Activated naive CD8-positive, alpha-beta T cell treated with anti-CD3 and anti-CD28 coated beads, Interleukin-2, amount 50 U/mL, for 16 hours (primary cell): ENCODE measurements around the gene GAREM2.
"Not testable (repeated sequence)": the region's sequence is repeated elsewhere in the genome, so short reads cannot be mapped to it uniquely, and the experiment has no call there.

ENCODE experiments used
- DNase-seq: peaks from one replicate; pipeline ENCODE4 v3.0.0-alpha.2; 2020; ENCODE audit warnings: low read depth, low spot score

The GAREM2 gene

GRCh38 chr2:26172871-26173775, at the start of gene GAREM2:
TSS of gene GAREM2 (plus strand) at chr2:26173088. CDS start at chr2:26173221, 133 bp downstream.
- no peak for DNase-seq

GRCh38 chr2:26123426-26123825, 49.5 kb upstream of the GAREM2 start:
- no peak for DNase-seq

GRCh38 chr2:26126074-26126473, 46.8 kb upstream of the GAREM2 start:
- no peak for DNase-seq

GRCh38 chr2:26128176-26128575, 44.7 kb upstream of the GAREM2 start:
- no peak for DNase-seq

- DNase-seq = no peak
Observed at GRCh38 chr2:26130763-26131162, 42.1 kb upstream of the GAREM2 start.

GRCh38 chr2:26136451-26136850, 36.4 kb upstream of the GAREM2 start:
- DNase-seq = no peak

- DNase-seq = no peak
Observed at GRCh38 chr2:26139269-26140183, 33.4 kb upstream of the GAREM2 start.

GRCh38 chr2:26141145-26141769, 31.6 kb upstream of the GAREM2 start:
- DNase-seq = no peak

GRCh38 chr2:26144031-26144430, 28.9 kb upstream of the GAREM2 start:
- no peak for DNase-seq

- DNase-seq = peak; percentile 20
Observed at GRCh38 chr2:26144953-26145680, 27.8 kb upstream of the GAREM2 start.

- no peak for DNase-seq
Observed at GRCh38 chr2:26148501-26148900, 24.4 kb upstream of the GAREM2 start.

- DNase-seq = no peak
Observed at GRCh38 chr2:26150243-26150642, 22.6 kb upstream of the GAREM2 start.

GRCh38 chr2:26157580-26157979, 15.3 kb upstream of the GAREM2 start:
- no peak for DNase-seq

GRCh38 chr2:26161926-26162325, 11.0 kb upstream of the GAREM2 start:
- DNase-seq = no peak

GRCh38 chr2:26162963-26163362, 9.9 kb upstream of the GAREM2 start:
- no peak for DNase-seq

- no peak for DNase-seq
Observed at GRCh38 chr2:26164231-26164630, 8.7 kb upstream of the GAREM2 start.

- no peak for DNase-seq
Observed at GRCh38 chr2:26164641-26165211, 8.2 kb upstream of the GAREM2 start.

- DNase-seq = no peak
Observed at GRCh38 chr2:26165403-26165802, 7.5 kb upstream of the GAREM2 start.

- DNase-seq = not testable (repeated sequence)
Observed at GRCh38 chr2:26166541-26166940, 6.3 kb upstream of the GAREM2 start.

GRCh38 chr2:26168785-26169184, 4.1 kb upstream of the GAREM2 start:
- DNase-seq = no peak

- DNase-seq = no peak
Observed at GRCh38 chr2:26169226-26169625, 3.7 kb upstream of the GAREM2 start.
